Stimulated activated CD8-positive, alpha-beta memory T cell treated with anti-CD3 and anti-CD28 coated beads, Interleukin-7, amount 100 ng/mL, for 24 hours (primary cell): ENCODE results near the gene CARD14.
"Not testable (repeated sequence)": the region's sequence is repeated elsewhere in the genome, so short reads cannot be mapped to it uniquely, and the experiment has no call there.

ENCODE experiments used
- DNase-seq: peaks from one replicate; pipeline ENCODE4 v3.0.0-alpha.2; 2020; ENCODE audit warnings: low read depth

The CARD14 gene

DNA sequence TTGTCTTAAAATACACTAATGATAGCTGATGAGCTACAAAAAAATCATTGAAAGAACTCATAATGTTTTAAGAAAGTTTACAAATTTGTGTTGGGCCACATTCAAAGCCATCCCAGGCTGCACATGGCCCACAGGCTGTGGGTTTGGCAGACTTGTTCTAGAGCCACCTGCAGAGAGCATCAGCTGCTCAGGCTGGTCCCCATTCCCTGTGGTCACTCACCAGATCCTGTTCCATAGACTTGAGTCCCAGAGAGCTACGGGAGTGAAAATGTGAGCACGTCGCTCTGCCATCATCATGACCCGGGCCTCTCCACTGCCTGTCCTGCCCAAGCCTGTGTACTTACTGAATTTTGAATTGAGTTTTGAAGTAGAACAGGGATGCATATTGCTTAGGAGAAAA lies 57.3 kb downstream of the CARD14 start:
- DNase-seq = no peak

DNA sequence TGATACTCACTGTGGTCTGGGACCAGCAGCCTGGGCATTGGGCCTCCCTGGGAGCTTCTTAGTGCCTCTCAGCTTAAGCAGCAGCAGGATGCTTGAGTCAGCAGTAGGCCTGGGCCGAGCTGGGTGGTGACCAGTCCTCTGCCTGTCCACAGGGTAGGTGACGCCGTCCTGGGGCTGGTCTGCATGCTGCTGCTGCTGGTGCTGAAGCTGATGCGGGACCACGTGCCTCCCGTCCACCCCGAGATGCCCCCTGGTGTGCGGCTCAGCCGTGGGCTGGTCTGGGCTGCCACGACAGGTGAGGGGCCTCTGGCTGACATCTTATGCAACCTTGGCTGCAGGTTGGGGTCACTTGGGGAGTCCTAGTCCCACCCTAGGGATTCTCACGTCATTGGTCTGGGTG lies 57.8 kb downstream of the CARD14 start:
- DNase-seq = no peak

DNA sequence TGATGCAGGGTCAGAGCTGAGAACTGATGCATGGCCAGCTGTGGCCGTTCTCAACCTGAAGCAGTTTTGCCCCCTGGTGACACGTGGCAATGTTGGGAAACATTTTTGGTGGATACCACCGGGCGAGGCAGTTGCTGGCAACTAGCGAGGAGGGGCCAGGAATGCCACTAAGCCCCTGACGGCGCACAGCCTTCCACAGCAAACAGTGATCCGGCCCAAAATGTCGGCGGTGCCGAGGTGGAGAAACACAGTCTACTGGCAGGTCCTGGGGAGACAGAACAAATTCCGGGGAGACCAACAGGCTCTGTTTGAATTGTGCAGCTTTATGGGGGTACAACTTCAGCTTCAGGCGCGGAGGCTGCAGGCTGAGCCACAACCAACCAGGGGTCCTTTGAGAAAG lies 58.6 kb downstream of the CARD14 start:
- DNase-seq = no peak

DNA sequence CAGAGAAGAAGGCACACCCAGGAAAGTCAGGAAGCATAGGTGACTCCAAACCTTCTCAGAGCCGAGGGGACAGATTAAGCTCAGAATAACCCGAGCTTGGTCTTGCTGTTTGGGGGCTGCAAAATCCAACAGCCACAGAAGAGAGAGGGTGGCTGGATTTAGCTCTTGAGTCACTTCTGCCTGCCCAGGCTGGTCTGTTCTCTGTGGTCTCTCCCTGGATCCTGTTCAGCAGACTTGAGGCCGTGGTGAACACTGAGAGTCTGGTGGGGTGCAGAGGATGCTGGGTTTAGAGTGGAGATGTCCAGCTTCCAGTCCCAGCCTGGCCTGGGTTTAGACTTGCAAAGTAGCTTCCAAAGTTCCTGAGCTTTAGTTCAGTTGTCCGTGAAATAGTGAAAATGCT lies 59.2 kb downstream of the CARD14 start:
- DNase-seq = no peak

DNA sequence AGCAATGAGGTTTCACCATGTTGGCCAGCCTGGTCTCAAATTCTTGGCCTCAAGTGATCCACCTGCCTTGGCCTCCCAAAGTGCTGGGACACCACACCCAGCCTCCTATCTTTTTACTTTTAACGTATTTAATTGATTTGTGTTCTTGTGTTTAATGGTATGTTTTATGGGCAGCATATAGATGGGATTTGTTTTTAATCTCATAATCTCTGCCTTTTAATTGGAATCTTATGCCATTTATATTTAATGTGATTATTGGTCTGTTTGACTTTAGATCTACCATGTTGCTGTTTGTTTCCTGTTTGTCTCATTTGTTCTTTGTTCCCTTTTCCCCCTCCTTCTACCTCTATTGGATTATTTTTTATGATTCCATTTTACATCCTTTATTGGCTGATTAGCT lies 62.6 kb downstream of the CARD14 start:
- DNase-seq = no peak

DNA sequence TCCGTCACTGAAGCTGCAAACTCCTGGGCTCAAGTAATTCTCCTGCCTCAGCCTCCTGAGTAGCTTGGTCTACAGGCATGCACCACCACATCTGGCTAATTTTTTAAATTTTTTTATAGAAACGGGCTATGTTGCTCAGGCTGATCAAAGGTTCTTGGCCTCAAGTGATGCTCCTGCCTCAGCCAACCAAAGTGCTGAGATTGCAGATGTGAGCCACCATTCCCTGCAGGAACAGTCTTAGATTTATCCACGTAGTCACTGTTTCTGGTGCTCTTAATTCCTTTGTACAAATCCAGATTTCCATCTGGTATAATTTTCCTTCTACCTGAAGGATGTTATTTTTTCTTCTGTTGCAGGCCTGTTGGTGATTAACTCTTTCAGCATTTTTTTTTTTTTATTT lies 63.4 kb downstream of the CARD14 start:
- no peak for DNase-seq

DNA sequence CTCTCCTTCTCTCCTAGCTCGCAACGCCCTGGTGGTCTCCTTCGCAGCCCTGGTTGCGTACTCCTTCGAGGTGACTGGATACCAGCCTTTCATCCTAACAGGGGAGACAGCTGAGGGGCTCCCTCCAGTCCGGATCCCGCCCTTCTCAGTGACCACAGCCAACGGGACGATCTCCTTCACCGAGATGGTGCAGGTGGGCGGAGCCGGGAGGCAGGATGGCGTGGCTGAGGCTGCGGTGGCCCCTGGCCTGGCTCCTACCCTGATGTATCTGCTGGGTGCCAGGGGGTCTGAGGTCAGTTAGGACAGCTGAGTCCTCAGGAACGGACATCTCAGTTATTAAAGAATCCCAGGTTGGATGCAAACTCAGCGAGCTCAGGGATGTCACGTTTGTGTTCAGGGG lies 67.1 kb downstream of the CARD14 start:
- no peak for DNase-seq

DNA sequence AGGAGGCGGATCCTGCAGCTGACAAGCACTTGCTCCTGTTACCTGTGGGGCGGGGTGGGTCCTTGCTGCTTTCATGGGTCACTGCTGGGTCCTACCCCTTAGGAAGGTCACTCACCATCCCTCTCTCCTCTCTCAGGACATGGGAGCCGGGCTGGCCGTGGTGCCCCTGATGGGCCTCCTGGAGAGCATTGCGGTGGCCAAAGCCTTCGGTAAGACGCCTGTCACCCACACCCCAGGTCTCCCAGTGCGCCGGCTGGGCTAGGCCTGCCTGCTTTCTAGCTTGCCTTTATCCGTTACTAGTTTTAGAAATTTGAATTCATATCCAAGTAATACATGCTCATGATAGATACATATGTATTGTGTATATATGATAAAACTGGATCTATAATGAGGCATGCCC lies 67.6 kb downstream of the CARD14 start:
- no peak for DNase-seq

DNA sequence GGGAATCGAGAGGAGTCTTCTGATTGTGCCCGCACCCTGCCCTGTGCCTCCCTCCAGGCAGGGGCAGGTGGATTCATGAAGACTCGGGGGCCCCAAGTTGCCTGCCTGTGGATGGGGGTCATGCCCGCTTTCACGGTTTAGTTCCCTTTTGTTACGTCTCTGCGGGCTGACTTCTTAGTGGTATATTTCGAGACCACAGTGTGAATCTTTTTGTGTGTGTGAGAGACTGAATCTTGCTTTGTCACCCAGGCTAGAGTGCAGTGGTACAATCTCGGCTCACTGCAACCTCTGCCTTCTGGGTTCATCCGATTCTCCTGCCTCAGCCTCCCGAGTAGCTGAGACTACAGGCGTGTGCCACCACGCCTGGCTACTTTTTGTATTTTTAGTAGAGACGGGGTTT lies 72.7 kb downstream of the CARD14 start:
- DNase-seq = no peak

DNA sequence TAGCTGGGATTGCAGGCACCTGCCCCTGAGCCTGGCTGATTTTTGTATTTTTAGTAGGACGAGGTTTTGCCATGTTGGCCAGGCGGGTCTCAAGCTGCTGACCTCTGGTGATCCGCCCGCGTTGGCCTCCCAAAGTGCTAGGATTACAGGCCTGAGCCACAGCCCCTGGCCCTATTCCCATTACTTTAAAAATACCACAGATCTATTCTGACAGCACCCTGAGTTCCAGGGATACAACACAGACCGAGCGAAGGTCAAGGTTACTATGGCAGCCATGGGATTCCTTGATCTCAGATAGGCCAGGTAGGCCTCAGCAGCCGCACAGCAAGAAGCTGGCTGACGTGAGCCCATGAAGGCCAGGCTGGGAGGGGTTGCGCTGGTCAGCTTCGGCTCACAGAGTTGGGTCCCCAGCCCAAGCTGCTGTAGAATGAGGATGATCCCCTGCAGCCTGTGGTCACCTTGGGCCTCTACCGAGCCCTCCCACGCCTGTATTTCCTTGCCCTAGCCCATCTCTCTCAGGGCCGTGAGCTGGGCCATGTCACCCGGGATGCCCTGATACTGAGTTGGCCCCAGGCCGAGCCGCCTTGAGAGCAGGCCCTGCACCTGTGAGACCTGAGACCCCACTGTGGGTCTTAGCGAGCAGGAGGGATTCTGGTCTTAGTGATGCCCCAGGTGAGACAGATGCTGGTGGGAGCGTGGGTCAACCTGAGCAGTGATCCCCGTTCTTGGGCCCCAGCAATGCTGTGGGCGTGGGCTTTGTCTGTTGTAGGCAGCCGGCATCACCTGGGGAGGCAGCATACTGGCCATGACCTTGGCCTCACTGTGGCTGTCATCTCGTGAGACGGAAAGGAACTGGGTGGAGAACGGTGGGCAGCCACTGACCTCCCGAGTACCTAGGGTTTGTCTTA lies 74.0 kb downstream of the CARD14 start:
- DNase-seq = no peak

DNA sequence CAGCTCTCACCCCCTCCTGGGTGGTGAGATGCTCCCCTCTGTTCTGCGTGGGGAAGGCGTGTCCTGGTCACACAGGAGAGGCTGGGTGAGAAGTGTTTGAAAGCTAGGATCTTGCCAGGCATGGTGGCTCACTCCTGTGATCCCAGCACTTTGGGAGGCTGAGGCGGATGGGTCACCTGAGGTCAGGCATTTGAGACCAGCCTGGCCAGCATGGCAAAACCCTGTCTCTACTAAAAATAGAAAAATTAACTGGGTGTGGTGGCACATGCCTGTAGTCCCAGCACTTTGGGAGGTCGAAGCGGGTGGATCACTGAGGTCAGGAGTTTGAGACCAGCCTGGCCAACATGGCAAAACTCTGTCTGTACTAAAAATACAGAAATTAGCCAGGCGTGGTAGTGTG lies 74.6 kb downstream of the CARD14 start:
- DNase-seq = not testable (repeated sequence)

DNA sequence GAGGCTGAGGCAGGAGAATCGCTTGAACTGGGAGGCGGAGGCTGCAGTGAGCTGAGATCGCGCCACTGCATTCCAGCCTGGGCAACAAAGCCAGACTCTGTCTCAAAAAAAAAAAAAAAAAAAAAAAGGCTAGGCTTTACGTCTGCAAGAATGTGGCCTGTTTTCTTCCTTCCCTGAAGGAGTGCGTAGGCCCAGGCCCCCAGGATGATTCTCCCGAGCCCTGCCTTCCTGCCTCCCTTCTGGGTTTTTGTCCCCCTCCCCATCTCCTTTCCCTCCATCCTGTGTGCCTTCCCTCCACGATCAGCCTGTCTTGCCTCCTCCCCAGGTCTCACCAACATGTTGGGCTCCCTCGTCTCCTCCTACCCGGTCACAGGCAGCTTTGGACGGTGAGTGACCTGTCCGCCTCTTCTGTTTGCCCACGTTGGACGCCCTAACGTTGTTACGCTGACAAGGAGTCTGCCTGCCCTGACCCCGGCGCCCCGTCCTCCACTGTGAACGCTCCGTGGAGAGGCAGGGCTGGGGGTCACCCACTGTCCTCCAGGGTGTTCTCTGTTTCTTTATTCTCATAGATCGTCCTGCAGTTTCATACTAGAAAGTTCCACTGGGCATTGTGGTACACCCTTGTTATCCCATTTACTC lies 75.2 kb downstream of the CARD14 start:
- DNase-seq = no peak

DNA sequence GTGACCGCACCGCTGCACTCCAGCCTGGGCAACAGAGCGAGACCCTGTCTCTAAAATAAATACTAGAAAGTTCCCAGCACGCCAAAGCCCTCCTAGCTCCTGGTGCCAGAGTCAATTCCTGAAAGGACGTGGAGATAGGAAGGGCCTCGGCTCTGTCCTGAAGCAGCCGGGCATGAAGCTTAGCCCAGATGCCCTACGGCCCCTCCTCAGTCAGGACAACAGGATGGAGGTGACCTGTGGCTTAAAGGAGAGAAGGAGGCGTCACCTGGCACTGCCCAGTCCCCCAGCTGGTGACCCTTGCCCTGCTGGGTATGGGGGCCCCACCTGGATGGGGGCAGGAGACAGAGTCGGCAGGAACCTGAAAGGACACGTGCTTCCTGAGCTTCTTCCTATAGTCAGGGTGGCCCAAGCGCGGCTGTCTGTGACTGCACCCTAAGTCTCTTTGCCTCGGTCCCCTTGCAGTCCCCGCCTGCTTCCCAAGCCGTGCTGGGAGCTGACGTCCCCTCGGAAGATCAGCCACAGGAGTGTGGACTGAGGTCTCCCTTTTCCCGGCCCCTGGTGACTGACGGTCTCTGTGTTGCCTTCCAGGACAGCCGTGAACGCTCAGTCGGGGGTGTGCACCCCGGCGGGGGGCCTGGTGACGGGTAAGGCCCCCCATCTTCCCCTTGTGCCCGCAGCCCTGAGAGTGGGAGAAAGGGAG lies 75.9 kb downstream of the CARD14 start:
- no peak for DNase-seq

DNA sequence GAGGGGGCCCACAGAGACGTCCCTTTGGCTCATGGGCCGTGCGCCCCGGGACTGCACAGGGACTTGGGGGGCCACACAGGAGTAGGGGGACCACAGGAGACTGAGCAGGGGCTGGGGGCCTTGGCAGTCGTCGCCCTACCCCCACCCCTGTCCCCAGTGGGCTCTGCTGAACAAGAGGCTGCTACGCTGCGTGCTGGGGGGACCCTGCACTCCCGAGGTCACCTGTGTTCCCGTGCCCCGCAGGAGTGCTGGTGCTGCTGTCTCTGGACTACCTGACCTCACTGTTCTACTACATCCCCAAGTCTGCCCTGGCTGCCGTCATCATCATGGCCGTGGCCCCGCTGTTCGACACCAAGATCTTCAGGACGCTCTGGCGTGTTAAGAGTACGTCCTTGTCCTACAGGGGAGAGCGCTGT lies 76.4 kb downstream of the CARD14 start:
- no peak for DNase-seq

DNA sequence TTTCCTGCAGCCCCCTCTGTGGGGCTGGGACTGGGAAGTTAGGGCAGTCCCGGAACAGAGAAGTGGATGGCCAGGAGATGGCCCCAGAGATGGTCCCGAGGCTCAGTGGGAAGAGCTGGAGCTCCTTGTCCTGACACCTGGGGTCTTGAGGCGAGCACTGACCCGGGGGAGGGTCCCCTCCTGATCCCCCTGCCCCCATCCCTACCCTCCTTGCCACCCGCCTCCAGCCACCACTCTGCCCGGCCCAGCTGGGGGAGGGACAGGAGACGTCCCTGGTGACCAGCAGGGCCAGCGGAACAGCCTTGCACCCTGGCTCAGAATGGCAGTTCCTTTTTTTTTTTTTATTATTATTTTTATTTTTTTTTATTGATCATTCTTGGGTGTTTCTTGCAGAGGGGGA lies 76.9 kb downstream of the CARD14 start:
- DNase-seq = no peak

DNA sequence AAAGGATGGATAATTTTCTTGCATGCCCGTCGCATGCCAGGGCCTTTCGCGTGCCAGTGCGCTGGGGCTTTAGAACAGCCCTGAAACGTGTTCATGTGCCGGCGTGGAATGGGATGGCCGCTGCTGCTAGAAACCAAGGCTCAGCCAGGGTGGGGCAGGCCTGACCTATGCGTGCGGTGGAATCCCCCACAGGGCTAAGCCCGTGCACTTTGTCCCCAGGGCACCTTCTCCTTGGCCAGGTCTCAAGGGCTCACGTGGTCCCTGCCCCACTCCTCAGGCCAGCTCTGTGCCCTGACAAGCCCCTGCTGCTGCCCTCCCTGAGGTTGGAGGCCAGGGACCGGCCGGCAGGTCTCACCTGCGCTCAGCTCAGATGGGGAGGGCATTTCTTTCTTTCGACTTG lies 77.7 kb downstream of the CARD14 start:
- DNase-seq = no peak

DNA sequence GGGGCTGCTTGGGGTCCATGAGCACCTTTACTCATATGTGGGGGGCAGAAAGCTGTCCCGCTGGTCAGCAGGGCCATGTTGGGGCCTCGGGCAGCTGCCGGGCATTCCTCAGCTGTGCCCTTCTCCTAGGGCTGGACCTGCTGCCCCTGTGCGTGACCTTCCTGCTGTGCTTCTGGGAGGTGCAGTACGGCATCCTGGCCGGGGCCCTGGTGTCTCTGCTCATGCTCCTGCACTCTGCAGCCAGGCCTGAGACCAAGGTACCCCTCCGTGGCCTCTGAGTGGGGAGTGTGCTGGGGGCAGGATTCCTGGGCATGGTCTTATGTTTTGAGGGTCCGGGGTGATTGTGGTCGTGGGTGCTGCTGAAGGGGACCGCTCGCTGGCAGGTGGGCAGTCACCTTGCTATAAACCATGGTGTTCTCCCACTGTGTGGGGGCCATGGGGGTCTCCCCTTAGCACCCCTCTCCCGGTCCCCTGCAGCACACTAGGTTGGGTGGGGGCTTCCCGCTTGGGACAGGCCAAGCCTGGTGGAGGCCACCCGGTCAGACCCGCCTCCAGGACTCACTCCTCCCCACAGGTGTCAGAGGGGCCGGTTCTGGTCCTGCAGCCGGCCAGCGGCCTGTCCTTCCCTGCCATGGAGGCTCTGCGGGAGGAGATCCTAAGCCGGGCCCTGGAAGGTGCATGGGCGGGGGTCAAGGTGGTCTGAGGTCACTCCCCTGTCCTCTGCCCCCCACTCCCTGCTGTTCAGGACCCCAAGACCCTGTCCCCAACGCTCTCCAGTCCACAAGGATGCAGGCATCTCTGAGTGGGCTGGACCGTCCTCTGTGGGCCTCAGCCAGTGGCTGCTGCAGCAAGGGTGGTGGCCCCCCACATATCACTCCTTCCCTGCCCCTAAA lies 78.4 kb downstream of the CARD14 start:
- no peak for DNase-seq

DNA sequence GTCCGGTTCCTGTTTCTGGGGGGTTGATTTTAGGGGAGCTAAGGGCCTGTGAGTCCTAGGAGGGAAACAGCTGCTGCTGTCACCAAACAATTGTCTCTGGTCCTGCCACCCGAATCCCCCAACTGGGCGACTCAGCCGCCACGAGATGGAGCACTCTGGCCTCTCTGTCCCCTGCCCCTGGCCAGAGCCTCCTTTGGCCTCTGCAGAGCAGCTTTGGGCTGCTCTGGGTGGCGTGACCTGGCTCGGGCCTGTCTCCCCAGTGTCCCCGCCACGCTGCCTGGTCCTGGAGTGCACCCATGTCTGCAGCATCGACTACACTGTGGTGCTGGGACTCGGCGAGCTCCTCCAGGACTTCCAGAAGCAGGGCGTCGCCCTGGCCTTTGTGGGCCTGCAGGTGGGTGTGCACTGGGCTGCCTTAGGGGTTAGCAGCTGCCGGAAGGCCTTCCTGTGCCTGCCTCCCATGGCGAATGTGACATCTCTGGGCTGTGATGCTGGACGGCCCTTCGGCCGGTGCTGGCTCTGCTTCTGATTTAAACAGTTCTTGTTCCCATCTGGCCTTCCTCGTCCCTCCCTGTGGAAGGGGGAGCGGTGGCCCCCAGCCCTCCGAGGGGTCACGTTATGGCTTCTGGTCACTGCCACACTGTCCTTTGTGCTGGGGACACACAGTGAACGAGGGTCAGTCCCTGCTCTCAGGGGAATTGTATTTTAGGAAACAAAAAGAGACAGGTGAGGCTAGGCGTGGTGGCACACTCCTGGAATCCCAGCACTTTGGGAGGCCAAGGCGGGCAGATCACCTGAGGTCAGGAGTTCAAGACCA lies 79.3 kb downstream of the CARD14 start:
- DNase-seq = no peak

DNA sequence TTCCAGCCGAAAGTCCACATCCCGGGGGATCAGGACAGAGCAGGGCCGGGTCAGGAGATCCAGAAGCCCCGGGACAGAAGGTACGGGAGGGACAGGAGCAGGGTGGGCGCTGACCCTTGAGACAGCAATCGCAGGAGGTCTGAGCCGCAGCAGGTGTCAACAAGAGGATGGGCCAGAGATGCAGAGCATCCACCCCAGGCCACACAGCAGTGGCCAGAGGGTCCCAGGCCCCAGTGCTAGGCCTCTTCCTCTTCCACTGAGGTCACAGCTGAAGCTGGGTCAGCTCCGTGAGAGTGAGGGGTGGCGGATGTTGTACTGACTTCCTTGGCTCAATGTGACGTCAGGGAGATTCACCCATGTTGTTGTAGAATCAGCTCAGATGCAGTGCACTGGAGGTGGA lies 82.1 kb downstream of the CARD14 start:
- DNase-seq = no peak

DNA sequence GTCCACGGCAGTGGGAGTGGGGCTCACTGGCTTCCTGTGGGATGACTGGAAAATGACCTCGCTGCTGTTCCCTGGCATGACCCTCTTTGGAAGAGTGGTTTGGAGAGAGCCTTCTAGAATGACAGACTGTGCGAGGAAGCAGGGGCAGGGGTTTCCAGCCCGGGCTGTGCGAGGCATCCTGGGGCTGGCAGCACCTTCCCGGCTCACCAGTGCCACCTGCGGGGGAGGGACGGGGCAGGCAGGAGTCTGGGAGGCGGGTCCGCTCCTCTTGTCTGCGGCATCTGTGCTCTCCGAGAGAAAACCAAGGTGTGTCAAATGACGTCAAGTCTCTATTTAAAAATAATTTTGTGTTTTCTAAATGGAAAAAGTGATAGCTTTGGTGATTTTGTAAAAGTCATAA lies 83.0 kb downstream of the CARD14 start:
- DNase-seq = no peak
